ENCODE results near the gene GABRR3.

Gene GABRR3

GRCh38 chr3:97939401-97939800, 95.7 kb downstream of the GABRR3 start:
- TF ChIP-seq CTCF (IDR thresholded peaks at IDR 0.05; ENCODE audit: unreplicated experiment in 3 of 3), result no peak

GRCh38 chr3:97938444-97938843, 96.7 kb downstream of the GABRR3 start:
- Mint-ChIP-seq H3K27ac (peak overlapping the region in 1 of 3 experiments; percentile 22), H3K36me3 (ENCODE audit: low read depth) (peaks cover 37% of the 10 kb centered on the region), H3K27me3 (ENCODE audit: low read depth) (no peaks in the 10 kb centered on the region), H3K9me3 (no peaks in the 10 kb centered on the region), H3K4me1 (no peaks in the 10 kb centered on the region), H3K4me3 (no peak overlapping the region)
- TF ChIP-seq CTCF (IDR thresholded peaks at IDR 0.05; ENCODE audit: unreplicated experiment in 3 of 3), result no peak

More at GRCh38 chr3:97939401-97939800, 95.7 kb downstream of the GABRR3 start:
- Mint-ChIP-seq H3K4me1 (no peaks in the 10 kb centered on the region), H3K9me3 (no peaks in the 10 kb centered on the region), H3K4me3 (no peak overlapping the region), H3K36me3 (ENCODE audit: low read depth) (peaks cover 41% of the 10 kb centered on the region), H3K27me3 (ENCODE audit: low read depth) (no peaks in the 10 kb centered on the region), H3K27ac (no peak overlapping the region)

GRCh38 chr3:97937205-97937604, 97.9 kb downstream of the GABRR3 start:
- Mint-ChIP-seq H3K4me3 (no peak overlapping the region), H3K4me1 (peaks cover 7% of the 10 kb centered on the region), H3K9me3 (no peaks in the 10 kb centered on the region), H3K36me3 (ENCODE audit: low read depth) (peaks cover 37% of the 10 kb centered on the region), H3K27ac (no peak overlapping the region), H3K27me3 (ENCODE audit: low read depth) (no peaks in the 10 kb centered on the region)
- no peak for TF ChIP-seq CTCF (IDR thresholded peaks at IDR 0.05; ENCODE audit: unreplicated experiment in 3 of 3)

- Mint-ChIP-seq H3K9me3 (peaks cover 2% of the 10 kb centered on the region), H3K4me1 (peaks cover 8% of the 10 kb centered on the region), H3K27ac (no peak overlapping the region), H3K27me3 (ENCODE audit: low read depth) (no peaks in the 10 kb centered on the region), H3K36me3 (ENCODE audit: low read depth) (peaks cover 44% of the 10 kb centered on the region), H3K4me3 (no peak overlapping the region)
- TF ChIP-seq CTCF (IDR thresholded peaks at IDR 0.05; ENCODE audit: unreplicated experiment in 3 of 3), result no peak
These were observed 99.3 kb downstream of the GABRR3 start for GRCh38 chr3:97935842-97936241.

Data from nephron (organoid).